Chondrocyte (in vitro differentiated cells): ENCODE measurements around the gene STK32B. TPM values are rescaled to one million over a fixed set of nuclear protein-coding genes. Genes with fewer than 3 reads are reported as not detected.

Experiments used
- DNase-seq: peaks from one replicate; pipeline ENCODE4 v3.0.0; 2021; ENCODE audit warnings: mixed read lengths, low spot score
- H3K27ac Mint-ChIP-seq: one replicate; pipeline ENCODE4 v1.8.0; 2021; ENCODE audit warnings: mild to moderate bottlenecking, moderate library complexity, mixed read lengths; ENCODE audit not compliant: unreplicated experiment
- H3K27me3 Mint-ChIP-seq: 2 replicates; pipeline ENCODE4 v1.8.0; 2021; ENCODE audit warnings: low read depth, mixed read lengths
- H3K36me3 Mint-ChIP-seq: 2 replicates; pipeline ENCODE4 v1.8.0; 2021; ENCODE audit warnings: low read depth, mixed read lengths
- H3K4me1 Mint-ChIP-seq: 2 replicates; pipeline ENCODE4 v1.8.0; 2021; ENCODE audit warnings: low read depth, mild to moderate bottlenecking, mixed read lengths
- H3K4me3 Mint-ChIP-seq: one replicate; pipeline ENCODE4 v1.8.0; 2021; ENCODE audit warnings: mild to moderate bottlenecking, moderate library complexity, mixed read lengths; ENCODE audit not compliant: unreplicated experiment
- H3K9me3 Mint-ChIP-seq: 2 replicates; pipeline ENCODE4 v1.8.0; 2021; ENCODE audit warnings: low read depth, mixed read lengths
- CTCF ChIP-seq: fragments of 200-600 bp; sonication (generic); IDR thresholded peaks from 2 replicates; pipeline ENCODE4 v1.5.0; 2021; ENCODE audit warnings: antibody characterized with exemption, mild to moderate bottlenecking, moderate library complexity
- total RNA-seq: library from RNA; stranded (reverse); gene quantifications from 3 replicates; pipeline ENCODE4 v1.2.1, GENCODE V29; 2021

The STK32B gene
- total RNA-seq, 1 donor from 2014 or later: 14.2 TPM

GRCh38 chr4:5322321-5322720 is 271.0 kb downstream of the STK32B start:
- Mint-ChIP-seq H3K4me1 (peaks cover 4% of the 10 kb centered on the region), H3K9me3 (peaks cover 21% of the 10 kb centered on the region)
- no peak for DNase-seq

GRCh38 chr4:5330339-5330989 is 279.2 kb downstream of the STK32B start:
- Mint-ChIP-seq H3K4me3 (no peak overlapping the region), H3K27me3 (no peaks in the 10 kb centered on the region), H3K36me3 (peaks cover 16% of the 10 kb centered on the region), H3K27ac (no peak overlapping the region), H3K9me3 (peaks cover 17% of the 10 kb centered on the region), H3K4me1 (no peaks in the 10 kb centered on the region)
- DNase-seq: no peak
- TF ChIP-seq CTCF: no peak

More at GRCh38 chr4:5322321-5322720, 271.0 kb downstream of the STK32B start:
- Mint-ChIP-seq H3K4me3 (no peak overlapping the region), H3K27ac (no peak overlapping the region), H3K36me3 (peaks cover 6% of the 10 kb centered on the region), H3K27me3 (no peaks in the 10 kb centered on the region)
- no peak for TF ChIP-seq CTCF

- peaks cover 6% of the 10 kb centered on the region for H3K9me3 Mint-ChIP-seq
These were observed 286.5 kb downstream of the STK32B start for GRCh38 chr4:5337731-5338130.

GRCh38 chr4:5338531-5338930 is 287.3 kb downstream of the STK32B start:
- peaks cover 6% of the 10 kb centered on the region for H3K36me3 Mint-ChIP-seq
- no peak overlapping the region for H3K4me3 Mint-ChIP-seq
- H3K4me1 Mint-ChIP-seq: peaks cover 5% of the 10 kb centered on the region
- H3K27me3 Mint-ChIP-seq: no peaks in the 10 kb centered on the region
- no peak for DNase-seq
- H3K27ac Mint-ChIP-seq: no peak overlapping the region
- no peak for TF ChIP-seq CTCF
- peaks cover 6% of the 10 kb centered on the region for H3K9me3 Mint-ChIP-seq

More at GRCh38 chr4:5337731-5338130, 286.5 kb downstream of the STK32B start:
- Mint-ChIP-seq H3K4me3 (no peak overlapping the region), H3K27ac (no peak overlapping the region), H3K4me1 (peaks cover 5% of the 10 kb centered on the region), H3K27me3 (no peaks in the 10 kb centered on the region), H3K36me3 (peaks cover 8% of the 10 kb centered on the region)
- no peak for DNase-seq
- no peak for TF ChIP-seq CTCF

GRCh38 chr4:5340991-5341451 is 289.7 kb downstream of the STK32B start:
- TF ChIP-seq CTCF: no peak
- peaks cover 3% of the 10 kb centered on the region for H3K9me3 Mint-ChIP-seq
- no peak overlapping the region for H3K27ac Mint-ChIP-seq

More at GRCh38 chr4:5340991-5341451, 289.7 kb downstream of the STK32B start:
- Mint-ChIP-seq H3K36me3 (peaks cover 4% of the 10 kb centered on the region), H3K27me3 (no peaks in the 10 kb centered on the region), H3K4me3 (no peak overlapping the region), H3K4me1 (peaks cover 5% of the 10 kb centered on the region)
- no peak for DNase-seq
